HG02759 (cell line): ENCODE data around the gene IFI35.

Experiments
- ATAC-seq: cut with Tn5 transposase; IDR thresholded peaks from one replicate; pipeline ENCODE4 v1.9.1; 2021; ENCODE audit warnings: mild to moderate bottlenecking, moderate library complexity; ENCODE audit not compliant: unreplicated experiment

IFI35 gene

GRCh38 chr17:43020789-43021740 is 14.5 kb downstream of the IFI35 start:
- ATAC-seq, result no peak

GRCh38 chr17:43021741-43022512 is 15.3 kb downstream of the IFI35 start, which contains the start of gene VAT1:
Gene VAT1, minus strand, starts transcription at chr17:43022385. Its CDS starts 63 bp downstream, at chr17:43022322.
- ATAC-seq, result no peak

DNA sequence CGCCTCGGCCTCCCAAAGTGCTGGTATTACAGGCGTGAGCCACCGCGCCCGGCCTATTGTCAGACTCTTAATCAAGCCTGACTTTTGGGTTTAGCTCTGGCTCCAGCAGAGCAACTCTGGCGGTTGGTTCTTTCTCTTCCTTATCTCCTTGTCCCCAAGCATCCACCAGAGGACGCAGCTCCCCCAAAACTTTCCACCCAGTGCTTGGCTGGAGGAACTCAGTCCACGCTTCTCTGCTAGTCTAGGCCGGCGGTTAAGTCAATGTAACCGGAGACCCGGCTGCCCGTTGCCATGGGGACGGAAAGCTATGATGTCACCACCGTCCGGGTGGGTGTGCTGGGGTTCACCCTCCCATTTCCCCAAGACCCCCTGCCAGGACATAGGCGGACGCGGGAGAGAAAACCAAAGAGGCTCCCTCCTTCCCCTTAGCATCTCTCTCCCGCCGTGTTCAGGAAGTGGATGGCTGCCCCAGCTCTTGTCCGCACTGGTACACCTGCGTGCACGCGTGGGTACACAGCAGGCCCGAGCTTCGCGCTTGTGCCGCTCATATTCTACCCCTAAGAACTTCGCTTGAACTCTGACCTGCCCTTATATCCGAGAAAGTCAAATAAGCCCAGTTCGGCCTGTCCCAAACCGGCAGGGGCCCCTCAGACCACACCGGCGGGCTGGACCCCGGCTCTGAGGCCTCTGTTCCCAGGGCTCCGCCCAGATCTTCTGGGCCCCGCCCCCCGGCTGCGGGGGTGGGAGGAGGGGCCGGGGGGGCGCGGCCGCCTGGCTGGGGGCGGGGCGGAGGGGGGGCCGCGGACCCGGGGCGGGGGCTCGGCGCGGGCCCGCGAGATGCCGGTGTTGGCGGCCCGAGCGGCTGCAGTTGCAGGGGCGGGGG is 18.1 kb downstream of the IFI35 start, which contains the start of gene RND2:
Gene RND2, plus strand, starts transcription at position 825 of the 883 bp plus-strand sequence. CDS start 117 bp downstream, outside the sequence.
- ATAC-seq, result no peak

- no peak for ATAC-seq
These were observed 18.7 kb downstream of the IFI35 start for GRCh38 chr17:43025290-43025657.

DNA sequence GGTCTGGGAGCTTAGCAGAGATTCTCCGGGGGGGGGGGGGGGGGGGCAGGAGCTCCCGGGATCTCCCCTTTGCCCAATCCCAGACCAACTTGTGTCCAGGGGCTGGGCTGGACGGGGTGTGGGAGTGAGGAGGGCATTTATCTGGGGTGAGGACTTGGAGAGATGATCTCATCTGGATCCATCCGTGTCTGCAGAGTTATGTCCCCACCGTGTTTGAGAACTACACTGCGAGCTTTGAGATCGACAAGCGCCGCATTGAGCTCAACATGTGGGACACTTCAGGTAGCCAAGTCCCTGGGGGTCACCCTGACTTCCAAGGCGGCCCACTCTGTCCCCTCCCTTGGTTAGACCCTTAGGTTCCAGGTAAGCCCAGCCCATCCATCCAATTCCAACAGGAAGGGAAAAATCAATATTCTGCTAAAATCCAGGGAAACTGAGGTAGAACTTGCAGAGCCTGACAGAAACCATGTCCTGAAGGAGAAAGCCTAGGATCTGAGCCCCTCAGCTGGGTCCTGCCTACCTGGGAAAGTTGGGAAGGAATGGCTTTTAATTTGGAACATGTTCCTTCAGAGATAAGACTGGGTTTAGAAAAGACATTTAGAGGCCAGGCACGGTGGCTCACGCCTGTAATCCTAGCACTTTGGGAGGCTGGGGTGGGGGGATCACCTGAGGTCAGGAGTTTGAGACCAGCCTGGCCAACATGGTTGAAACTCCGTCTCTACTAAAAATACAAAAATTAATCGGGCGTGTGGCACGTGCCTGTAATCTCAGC is 19.4 kb downstream of the IFI35 start:
- ATAC-seq, result no peak

DNA sequence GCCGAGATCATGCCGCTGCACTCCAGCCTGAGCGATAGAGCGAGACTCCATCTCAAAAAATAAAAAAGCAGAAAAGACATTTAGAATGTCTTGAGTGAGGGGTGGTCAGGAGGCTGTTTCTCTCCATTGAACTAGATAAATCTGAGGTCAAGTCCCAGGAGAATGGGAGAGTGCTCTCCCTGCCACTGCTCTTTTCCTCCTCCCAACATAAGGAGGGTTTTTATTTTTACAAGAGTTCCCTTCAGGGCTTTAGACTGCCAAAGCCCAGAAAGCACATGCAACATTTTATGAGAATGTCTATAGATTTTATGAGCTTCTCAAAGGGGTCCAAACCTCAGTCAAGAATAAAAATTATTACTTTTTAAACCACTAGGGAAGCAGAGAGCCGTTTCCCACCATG is 20.0 kb downstream of the IFI35 start:
- ATAC-seq, result no peak

DNA sequence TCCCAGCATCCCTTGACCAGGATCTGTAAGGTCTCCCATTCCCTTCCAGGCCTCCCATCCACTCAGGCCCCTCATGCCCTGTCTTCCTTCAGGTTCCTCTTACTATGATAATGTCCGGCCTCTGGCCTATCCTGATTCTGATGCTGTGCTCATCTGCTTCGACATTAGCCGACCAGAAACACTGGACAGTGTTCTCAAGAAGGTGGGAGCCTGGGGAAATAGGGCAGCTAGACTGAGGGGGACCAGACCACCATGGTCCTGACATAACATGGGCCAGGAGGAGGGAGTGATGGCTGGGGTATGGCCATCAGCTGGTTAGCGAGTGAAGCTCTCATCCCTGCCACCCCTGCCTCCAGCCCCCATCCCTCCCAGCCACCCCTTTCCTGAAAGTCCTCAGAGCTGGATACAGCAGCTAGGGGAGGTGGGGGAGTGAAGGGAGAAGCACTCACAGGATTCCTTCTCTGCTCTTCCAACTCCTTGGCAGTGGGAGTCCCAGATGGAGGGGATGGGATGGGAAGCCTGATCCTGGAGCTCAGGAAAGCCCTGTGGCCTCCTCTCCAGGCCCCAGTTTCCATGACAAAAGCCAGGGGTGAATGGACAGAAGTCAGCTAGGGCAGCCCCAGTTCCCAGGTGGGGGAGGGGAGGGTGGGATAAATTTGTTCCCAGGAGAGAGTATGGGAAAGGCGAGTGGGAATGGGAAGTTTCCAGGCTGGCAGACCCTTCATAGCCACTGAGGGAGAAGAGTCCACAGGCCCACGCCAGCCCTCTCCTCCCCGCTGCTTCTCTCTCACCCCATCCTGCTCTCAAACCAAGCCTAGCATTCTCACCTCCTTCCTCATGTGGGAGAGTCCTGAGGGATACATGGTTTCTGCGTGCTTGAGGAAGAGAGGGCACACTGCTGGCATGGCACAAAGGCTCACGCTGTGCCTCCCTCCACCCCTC is 20.8 kb downstream of the IFI35 start:
- no peak for ATAC-seq

- no peak for ATAC-seq
These were observed 21.8 kb downstream of the IFI35 start for GRCh38 chr17:43028221-43028861.

DNA sequence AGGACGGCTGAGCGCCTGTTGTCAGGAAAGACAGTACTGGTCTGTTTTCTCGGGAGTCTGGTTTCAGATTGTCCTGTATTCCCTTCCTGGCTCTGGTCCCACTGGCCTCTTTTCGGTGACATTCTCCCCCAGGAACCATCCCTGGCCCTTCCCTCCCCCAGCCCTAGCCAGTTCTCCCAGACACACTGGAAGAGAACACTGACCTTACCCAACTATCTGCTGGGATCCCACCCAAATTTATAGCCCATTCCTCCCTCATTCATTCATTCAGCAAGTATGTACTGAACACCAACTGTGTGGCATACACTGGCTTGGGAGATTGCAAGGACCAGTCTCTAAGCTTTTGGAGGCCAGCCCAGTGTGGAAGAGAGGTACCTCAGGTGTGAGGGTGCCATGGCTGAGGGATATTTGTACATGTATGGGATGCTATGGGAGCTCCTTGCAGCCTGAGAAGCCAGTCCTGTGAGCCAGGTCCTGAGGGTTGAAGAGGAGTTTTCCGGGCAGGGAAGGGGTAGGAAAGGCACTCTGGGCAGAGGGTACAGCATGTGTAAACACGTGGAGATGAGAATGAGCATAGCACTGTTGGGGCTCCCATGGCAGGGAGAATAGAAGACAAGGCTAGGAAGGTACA is 23.7 kb downstream of the IFI35 start:
- no peak for ATAC-seq

GRCh38 chr17:43031666-43032065 is 25.1 kb downstream of the IFI35 start:
- ATAC-seq, result no peak

- ATAC-seq, result no peak
These were observed 27.6 kb downstream of the IFI35 start for GRCh38 chr17:43033948-43034881.

DNA sequence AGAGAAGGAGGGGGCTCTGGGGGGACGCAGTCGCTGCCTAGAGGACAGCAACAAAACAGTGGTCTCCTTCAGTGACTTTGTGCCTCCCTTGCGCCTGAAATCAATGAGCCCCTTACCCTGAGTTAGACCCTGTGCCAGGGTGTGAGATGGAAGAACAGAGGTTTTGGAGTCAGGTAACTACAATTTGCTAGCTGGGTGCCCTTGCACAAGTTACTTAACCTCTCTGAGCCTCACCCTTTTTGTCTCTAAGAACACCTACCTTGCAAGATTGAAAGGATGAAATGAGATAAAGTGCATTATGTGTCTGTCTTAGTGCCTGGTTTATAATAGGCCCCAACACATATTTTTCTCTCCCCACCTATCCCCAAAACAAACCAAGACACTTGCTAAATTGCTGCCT is 28.3 kb downstream of the IFI35 start:
- no peak for ATAC-seq

DNA sequence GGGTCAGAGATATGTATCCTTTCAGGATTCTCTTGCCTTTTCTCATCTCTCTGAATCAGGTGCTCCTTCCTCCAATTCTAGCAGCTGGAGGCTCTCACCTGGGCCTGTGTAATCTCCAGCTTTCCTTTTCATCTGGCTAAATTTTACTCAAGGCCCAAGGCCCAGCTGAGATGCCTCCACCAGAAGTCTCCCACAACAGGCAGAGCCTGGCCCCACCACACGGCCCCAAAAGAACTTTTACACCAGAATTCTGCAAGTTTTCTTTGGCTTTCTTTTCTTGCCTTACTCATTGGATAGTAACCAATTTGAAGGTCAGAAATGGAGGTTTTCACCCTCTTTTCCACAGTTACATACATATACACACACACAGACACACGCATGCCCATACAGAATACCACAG is 33.1 kb downstream of the IFI35 start:
- no peak for ATAC-seq

- no peak for ATAC-seq
These were observed 34.1 kb downstream of the IFI35 start for GRCh38 chr17:43040655-43041054.

DNA sequence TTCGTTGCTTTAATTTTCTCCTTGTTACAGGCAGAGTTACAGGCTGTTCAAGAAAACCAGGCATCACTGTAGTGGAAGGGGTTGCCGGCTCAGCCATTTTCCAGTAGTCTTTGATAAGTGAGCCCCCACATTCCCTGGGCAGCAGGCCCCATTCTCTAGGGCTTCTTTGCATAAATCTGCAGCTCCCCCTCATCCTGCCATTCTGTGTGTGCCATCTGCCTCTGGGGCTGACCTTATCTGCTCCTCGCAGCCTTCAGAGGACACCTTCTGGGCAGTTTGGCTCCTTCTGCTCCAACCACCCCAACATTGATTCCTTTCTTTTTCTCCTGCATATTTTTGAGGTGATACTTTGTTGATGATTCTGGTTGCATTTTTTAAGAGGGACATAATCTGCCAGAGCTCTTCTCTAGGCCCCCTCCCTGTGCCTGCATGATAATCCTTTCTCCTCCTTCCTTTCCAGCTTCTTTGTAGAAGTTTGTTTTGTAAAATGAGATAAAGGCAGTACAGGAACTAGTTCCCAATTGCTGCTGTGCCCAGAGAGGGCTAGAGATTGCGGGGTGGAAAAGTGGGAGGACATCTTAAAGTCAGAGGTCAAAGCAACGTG is 35.5 kb downstream of the IFI35 start:
- ATAC-seq, result no peak

DNA sequence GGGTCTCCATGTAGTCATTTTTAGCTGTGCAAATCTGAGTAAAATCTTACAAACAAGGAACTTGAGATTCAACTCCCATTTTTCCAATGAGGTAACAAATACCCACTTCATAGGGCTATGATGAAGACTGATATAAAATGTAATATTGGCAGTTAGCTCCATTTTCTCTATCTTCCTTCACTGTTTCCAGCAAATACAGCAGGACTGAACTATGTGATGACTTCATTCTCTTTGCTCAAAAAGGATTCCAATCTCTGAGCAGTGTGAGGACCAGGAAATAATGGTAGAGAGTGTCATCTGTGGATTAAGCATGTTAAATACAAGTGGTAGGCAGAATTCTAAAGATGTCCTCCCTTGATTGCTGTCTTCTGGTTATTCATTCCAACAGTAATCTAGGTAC is 36.7 kb downstream of the IFI35 start:
- ATAC-seq, result no peak
